ENCODE measurements around the gene C2orf78.
"Not testable (repeated sequence)": the region's sequence is repeated elsewhere in the genome, so short reads cannot be mapped to it uniquely, and the experiment has no call there.

- TF ChIP-seq MAX (CRISPR knock-in tag; IDR thresholded peaks at IDR 0.05); CTCF (IDR thresholded peaks at IDR 0.05); FOXJ3 (CRISPR knock-in tag; IDR thresholded peaks at IDR 0.05; ENCODE audit: borderline replicate concordance); ZNF121 (CRISPR knock-in tag; IDR thresholded peaks at IDR 0.05); FOXK1 (CRISPR knock-in tag; IDR thresholded peaks at IDR 0.05): not testable (repeated sequence)
Observed at GRCh38 chr2:73783883-73784282, at the start of gene C2orf78.
